RCC 7860 (cell line): ENCODE data around the gene PTPRK.
"Not testable (repeated sequence)": the region's sequence is repeated elsewhere in the genome, so short reads cannot be mapped to it uniquely, and the experiment has no call there.

Experiments used
- DNase-seq: peaks from one replicate; pipeline ENCODE4 v3.0.0-alpha.2; 2015; ENCODE audit warnings: low spot score
- FAIRE-seq: peaks from 2 replicates; lab custom pipeline; 2012; peaks lifted over from hg19 to GRCh38; lab: Jason Lieb, UNC

The PTPRK gene

GRCh38 chr6:127978185-127978584 lies 542.2 kb downstream of the PTPRK start:
- DNase-seq, FAIRE-seq: not testable (repeated sequence)

GRCh38 chr6:127976796-127977195 lies 543.6 kb downstream of the PTPRK start:
- FAIRE-seq (no peak), DNase-seq (no peak)

GRCh38 chr6:127976111-127976510 lies 544.3 kb downstream of the PTPRK start:
- no peak for FAIRE-seq
- DNase-seq, result no peak

- FAIRE-seq (no peak), DNase-seq (no peak)
Measured at GRCh38 chr6:127972815-127973214, 547.6 kb downstream of the PTPRK start.

- DNase-seq, result peak; percentile 67
- FAIRE-seq, result no peak
Measured at GRCh38 chr6:127971945-127972391, 548.4 kb downstream of the PTPRK start.

GRCh38 chr6:127971386-127971785 lies 549.0 kb downstream of the PTPRK start:
- no peak for DNase-seq
- FAIRE-seq, result no peak

GRCh38 chr6:127969701-127970100 lies 550.7 kb downstream of the PTPRK start:
- no peak for DNase-seq
- no peak for FAIRE-seq

GRCh38 chr6:127968394-127968793 lies 552.0 kb downstream of the PTPRK start:
- FAIRE-seq, result no peak
- DNase-seq, result no peak

- DNase-seq, result no peak
- FAIRE-seq, result no peak
Measured at GRCh38 chr6:127967708-127968107, 552.7 kb downstream of the PTPRK start.

- no peak for DNase-seq
- no peak for FAIRE-seq
Measured at GRCh38 chr6:127966616-127967015, 553.8 kb downstream of the PTPRK start.

GRCh38 chr6:127963495-127963894 lies 556.9 kb downstream of the PTPRK start:
- DNase-seq (no peak), FAIRE-seq (no peak)

GRCh38 chr6:127959869-127960268 lies 560.5 kb downstream of the PTPRK start:
- DNase-seq (no peak), FAIRE-seq (no peak)

GRCh38 chr6:127956956-127957355 lies 563.4 kb downstream of the PTPRK start:
- FAIRE-seq (no peak), DNase-seq (no peak)

- FAIRE-seq, result no peak
- no peak for DNase-seq
Measured at GRCh38 chr6:127956260-127956888, 564.0 kb downstream of the PTPRK start.

- FAIRE-seq (no peak), DNase-seq (no peak)
Measured at GRCh38 chr6:127954082-127954481, 566.3 kb downstream of the PTPRK start.

- DNase-seq (no peak), FAIRE-seq (no peak)
Measured at GRCh38 chr6:127952831-127953230, 567.6 kb downstream of the PTPRK start.

- no peak for DNase-seq
- FAIRE-seq, result no peak
Measured at GRCh38 chr6:127952176-127952575, 568.2 kb downstream of the PTPRK start.

GRCh38 chr6:127951172-127951917 lies 569.1 kb downstream of the PTPRK start:
- DNase-seq (no peak), FAIRE-seq (no peak)

GRCh38 chr6:127950566-127951145 lies 569.7 kb downstream of the PTPRK start:
- no peak for FAIRE-seq

GRCh38 chr6:127949251-127949650 lies 571.1 kb downstream of the PTPRK start:
- no peak for FAIRE-seq
- no peak for DNase-seq

More at GRCh38 chr6:127950566-127951145, 569.7 kb downstream of the PTPRK start:
- no peak for DNase-seq

GRCh38 chr6:127946388-127946787 lies 574.0 kb downstream of the PTPRK start:
- no peak for DNase-seq
- FAIRE-seq, result no peak
